ENCODE results near the gene ORM2. TPM values are rescaled to one million over a fixed set of nuclear protein-coding genes. Genes with fewer than 3 reads are reported as not detected.

Gene ORM2
- total RNA-seq, 2 donors from 2014 or later = 0.59 to 0.80 TPM

- Mint-ChIP-seq H3K27me3 (ENCODE audit: insufficient read depth) (no peaks in the 10 kb centered on the region), H3K27ac (peak overlapping the region; percentile 74), H3K4me3 (no peak overlapping the region), H3K36me3 (ENCODE audit: low read depth) (no peaks in the 10 kb centered on the region), H3K4me1 (peaks cover 20% of the 10 kb centered on the region), H3K9me3 (no peaks in the 10 kb centered on the region)
- Histone ChIP-seq H3K9ac (ENCODE audit: extremely low read depth, low read length, poor library complexity, severe bottlenecking) (no peak overlapping the region), H3K36me3 (ENCODE audit: control insufficient read depth, insufficient read depth, low read length) (no peaks in the 10 kb centered on the region), H3K27me3 (ENCODE audit: control insufficient read depth, insufficient read depth, low read length, poor library complexity, severe bottlenecking) (no peaks in the 10 kb centered on the region), H3K9me3 (ENCODE audit: control insufficient read depth, low read length) (no peaks in the 10 kb centered on the region), H3K27ac (ENCODE audit: low read depth, low read length) (no peak overlapping the region), H3K4me3 (ENCODE audit: low read length) (no peak overlapping the region), H3K4me1 (ENCODE audit: control insufficient read depth, insufficient read depth, low read length) (peaks cover 6% of the 10 kb centered on the region)
- WGBS, 2 experiments (ENCODE audit: insufficient coverage in 1 of 2, insufficient read length in 1 of 2) = 84 to 85% methylated on average over 4 of the region's 4 CpGs
- no peak for TF ChIP-seq CTCF (conservative IDR thresholded peaks at IDR 0.05)
- peak; percentile 53 for DNase-seq
These were observed 41.3 kb downstream of the ORM2 start for GRCh38 chr9:114370968-114371320.

DNA sequence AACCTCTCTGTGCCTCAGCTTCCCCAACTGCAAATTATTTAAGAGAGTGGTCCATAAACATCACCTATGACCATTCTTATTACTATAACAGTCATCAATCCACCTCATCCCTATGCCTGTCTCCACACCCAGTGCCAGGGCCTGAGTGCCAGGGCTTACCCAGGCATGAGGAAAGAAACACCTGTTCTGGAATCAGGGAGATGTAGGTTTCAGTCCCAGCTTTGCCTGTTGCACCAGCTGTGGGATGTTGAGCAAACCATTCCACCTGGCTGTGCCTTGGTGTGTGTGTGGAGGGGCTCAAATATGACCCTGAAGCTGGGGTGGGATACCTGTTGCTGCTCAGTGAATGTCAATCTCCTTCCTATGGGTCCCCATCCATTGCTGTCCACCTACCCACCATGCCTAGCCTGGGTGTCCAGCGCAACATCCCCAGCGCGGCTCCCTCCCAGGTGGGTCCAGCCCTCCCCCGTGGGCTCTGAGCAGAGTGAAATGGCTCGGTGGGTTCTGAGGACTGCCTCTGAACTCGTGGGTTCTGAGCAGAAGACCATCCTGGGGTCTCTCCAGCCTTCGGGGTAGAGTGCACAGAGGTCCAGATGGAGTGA, 41.8 kb downstream of the ORM2 start:
- DNase-seq = no peak
- Histone ChIP-seq H3K9me3 (ENCODE audit: control insufficient read depth, low read length) (no peaks in the 10 kb centered on the region), H3K27ac (ENCODE audit: low read depth, low read length) (no peak overlapping the region), H3K9ac (ENCODE audit: extremely low read depth, low read length, poor library complexity, severe bottlenecking) (no peak overlapping the region), H3K4me3 (ENCODE audit: low read length) (no peak overlapping the region), H3K36me3 (ENCODE audit: control insufficient read depth, insufficient read depth, low read length) (no peaks in the 10 kb centered on the region), H3K27me3 (ENCODE audit: control insufficient read depth, insufficient read depth, low read length, poor library complexity, severe bottlenecking) (no peaks in the 10 kb centered on the region), H3K4me1 (ENCODE audit: control insufficient read depth, insufficient read depth, low read length) (peaks cover 6% of the 10 kb centered on the region)
- Mint-ChIP-seq H3K27ac (no peak overlapping the region), H3K9me3 (no peaks in the 10 kb centered on the region), H3K4me1 (peaks cover 20% of the 10 kb centered on the region), H3K27me3 (ENCODE audit: insufficient read depth) (no peaks in the 10 kb centered on the region), H3K4me3 (no peak overlapping the region), H3K36me3 (ENCODE audit: low read depth) (no peaks in the 10 kb centered on the region)
- WGBS, 2 experiments (ENCODE audit: insufficient coverage in 1 of 2, insufficient read length in 1 of 2) = 86 to 95% methylated on average over 6 to 7 of the region's 7 CpGs
- TF ChIP-seq CTCF (conservative IDR thresholded peaks at IDR 0.05) = no peak

DNA sequence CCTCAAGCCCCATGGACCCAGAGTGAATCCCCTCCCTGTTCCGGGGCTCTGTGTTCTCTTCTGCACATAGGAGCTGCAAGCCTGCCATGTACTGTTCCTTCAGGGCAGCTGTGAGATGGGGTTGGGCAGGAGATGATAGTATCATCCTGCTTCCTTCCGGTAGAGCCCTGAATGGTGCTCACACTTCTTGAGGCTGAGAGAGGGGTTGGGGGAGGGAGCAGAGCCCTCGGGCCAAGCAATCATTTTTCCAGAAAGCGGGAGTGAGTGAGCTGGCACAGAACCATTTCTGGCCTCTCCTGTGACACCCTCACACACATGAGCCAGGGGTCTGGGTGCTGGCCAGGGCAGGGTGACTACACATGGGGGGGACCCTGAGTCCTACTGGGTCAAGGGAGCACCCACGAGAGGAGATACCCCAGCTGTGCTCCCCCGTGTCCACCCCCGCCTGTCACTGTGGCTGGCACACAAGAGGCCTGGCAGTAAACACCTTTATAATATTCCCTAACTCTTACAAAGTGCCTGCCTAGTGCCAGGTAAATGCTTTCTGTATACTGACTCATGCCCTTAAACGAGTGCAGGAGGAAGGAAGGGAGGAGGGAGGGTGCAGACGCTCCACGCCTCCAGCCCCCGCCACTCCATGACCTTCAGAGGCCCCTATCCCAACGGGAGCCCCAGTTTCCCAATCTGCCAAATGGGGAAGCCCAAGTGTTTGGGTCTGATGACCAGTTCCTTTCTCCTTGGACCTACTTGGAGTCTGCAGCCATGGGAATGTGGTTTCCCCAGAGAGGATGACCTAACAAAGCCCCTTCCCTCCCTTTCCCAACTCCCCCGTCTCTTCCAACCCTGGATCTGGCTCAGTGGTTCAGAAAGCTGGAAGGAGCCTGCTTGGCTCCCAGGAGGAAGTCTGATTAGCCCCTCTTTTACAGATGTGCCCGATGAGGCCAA, 42.6 kb downstream of the ORM2 start:
- Histone ChIP-seq H3K9ac (ENCODE audit: extremely low read depth, low read length, poor library complexity, severe bottlenecking) (no peak overlapping the region), H3K4me3 (ENCODE audit: low read length) (no peak overlapping the region), H3K27me3 (ENCODE audit: control insufficient read depth, insufficient read depth, low read length, poor library complexity, severe bottlenecking) (no peaks in the 10 kb centered on the region), H3K36me3 (ENCODE audit: control insufficient read depth, insufficient read depth, low read length) (no peaks in the 10 kb centered on the region), H3K9me3 (ENCODE audit: control insufficient read depth, low read length) (no peaks in the 10 kb centered on the region), H3K4me1 (ENCODE audit: control insufficient read depth, insufficient read depth, low read length) (peaks cover 6% of the 10 kb centered on the region), H3K27ac (ENCODE audit: low read depth, low read length) (no peak overlapping the region)
- no peak for TF ChIP-seq CTCF (conservative IDR thresholded peaks at IDR 0.05)
- no peaks in the 10 kb centered on the region for H3K27me3 Mint-ChIP-seq (ENCODE audit: insufficient read depth)
- no peaks in the 10 kb centered on the region for H3K9me3 Mint-ChIP-seq
- WGBS, 2 experiments (ENCODE audit: insufficient coverage in 1 of 2, insufficient read length in 1 of 2) = 69 to 84% methylated on average over 7 to 14 of the region's 14 CpGs
- peak overlapping the region; percentile 45 for H3K27ac Mint-ChIP-seq
- peaks cover 4% of the 10 kb centered on the region for H3K36me3 Mint-ChIP-seq (ENCODE audit: low read depth)
- H3K4me3 Mint-ChIP-seq = no peak overlapping the region
- DNase-seq = no peak
- H3K4me1 Mint-ChIP-seq = peaks cover 20% of the 10 kb centered on the region

Data from endodermal cell (in vitro differentiated cells).